Heart right ventricle (tissue), 16 donors: ENCODE data around the gene OR5AP2. TPM values are rescaled to one million over a fixed set of nuclear protein-coding genes. Genes with fewer than 3 reads are reported as not detected.
"Not testable (repeated sequence)": the region's sequence is repeated elsewhere in the genome, so short reads cannot be mapped to it uniquely, and the experiment has no call there.

Source experiments
- ATAC-seq, 8 donors: fragments of 200-7000 bp; cut with Tn5 transposase; one replicate each; pipeline ENCODE4 v1.9.1; 2020; ENCODE audit warnings: mild to moderate bottlenecking in 8 of 8, moderate library complexity in 8 of 8, moderate number of reproducible peaks in 1 of 8
- DNase-seq, 2 donors: peaks; one replicate each; pipeline ENCODE4 v3.0.0-alpha.2; 2020
- H3K27ac ChIP-seq, 10 donors: fragments of 200-600 bp; sonication (generic) in 2 of 10; one replicate each; pipeline versions ENCODE4 v1.5.0 to v1.8.0; 2020 to 2022; ENCODE audit warnings: mild to moderate bottlenecking in 3 of 10
- H3K27me3 ChIP-seq, 7 donors: fragments of 200-600 bp; one replicate each; pipeline ENCODE4 v1.8.0; 2021 to 2022; ENCODE audit warnings: mild to moderate bottlenecking in 2 of 7
- H3K36me3 ChIP-seq, 9 donors: fragments of 200-600 bp; sonication (generic) in 1 of 9; one replicate each; pipeline versions ENCODE4 v1.5.0 to v1.8.0; 2020 to 2022; ENCODE audit warnings: mild to moderate bottlenecking in 2 of 9
- H3K4me1 ChIP-seq, 9 donors: fragments of 200-600 bp; sonication (generic) in 1 of 9; one replicate each; pipeline versions ENCODE4 v1.5.0 to v1.8.0; 2020 to 2022; ENCODE audit warnings: mild to moderate bottlenecking in 4 of 9
- H3K4me3 ChIP-seq, 10 donors: fragments of 200-600 bp; sonication (generic) in 2 of 10; one replicate each; pipeline versions ENCODE4 v1.5.0 to v1.8.0; 2020 to 2022; ENCODE audit warnings: mild to moderate bottlenecking in 7 of 10, moderate library complexity in 2 of 10
- H3K9me3 ChIP-seq, 11 donors: fragments of 200-600 bp in 10 of 11; sonication (generic) in 2 of 11; one replicate each; pipeline versions ENCODE4 v1.5.0 to v1.8.0; 2013 to 2022; ENCODE audit warnings: mild to moderate bottlenecking in 2 of 11, control low read depth in 1 of 11, moderate library complexity in 1 of 11
- CTCF ChIP-seq, 9 donors: fragments of 200-600 bp; sonication (generic) in 2 of 9; IDR thresholded peaks; one replicate each; pipeline versions ENCODE4 v1.5.0 to v1.8.0; 2021 to 2022; ENCODE audit warnings: antibody characterized with exemption in 9 of 9, mild to moderate bottlenecking in 5 of 9, moderate library complexity in 1 of 9
- WGBS, 2 donors: extraction: QIAGEN DNeasy Blood & Tissue Kit; methylation state at CpG; one replicate each; pipeline ENCODE4 v1.1.7; 2013; ENCODE audit warnings: inconsistent platforms in 1 of 2; 5-methylcytosine and 5-hydroxymethylcytosine counted together
- intact Hi-C, 10 donors: fragments of 100-400 bp; cut with DNase I; formaldehyde crosslinking; loops; one replicate each; pipeline versions ENCODE4 v1.11.1 to v1.14.2; 2022
- long read RNA-seq, 3 donors: library from polyadenylated mRNA; unstranded; transcript quantifications; one replicate each; pipeline ENCODE4 v2.0.0, GENCODE V29; 2020 to 2021
- polyA plus RNA-seq, 2 donors: library from polyadenylated mRNA; stranded (reverse); fragments of 200-250 nt; gene quantifications; one replicate each; pipeline ENCODE4 v1.2.3, GENCODE V29; 2013
- total RNA-seq, 10 donors: library from RNA; stranded (reverse); fragmentation: NEBNext Ultra II Directional in 3 of 10; extraction: Animal tissue kit (Norgen Biotek cat#: 25700) in 3 of 10; gene quantifications; one replicate each; pipeline versions ENCODE4 v1.2.1 to v1.2.4, GENCODE V29; 2021 to 2023
- donor health status: Arrhythmogenic right ventricular cardiomyopathy.
- donor health status: ischemic (EF 13 %, LVEDD 7.1; RV severe dilation, severe dysfunction).
- donor health status: healthy with polysubstance abuse.
- donor health status: DM: no; HTN: yes; CAD: no.
- donor health status: DM: no; HTN: no; CAD: no.
- donor health status: ischemic (EF 25% LVEDD 6.9; RV normal size, moderate dysfunction).
- donor health status: ischemic (EF 25% LVEDD 5.7; RV mildly dilated, moderate dysfunction).
- donor health status: healthy.
- donor health status: DM: yes; HTN: yes; CAD: no.
- donor health status: Ischemic cardiomyopathy.
- donor health status: ischemic (EF 35%, LVEDD 5.7; RV mildly dilated, moderate dysfunction).
- donor health status: nonischemic (EF 11% LVEDD 7.7; RV severe dilation, severe dysfunction).
- donor health status: DM: yes; HTN: yes; CAD: no.
- donor health status: PGD.
- donor health status: ischemic (EF 29% LVEDD 5.4; RV normal size, mild dysfunction).
- donor health status: nonischemic (EF 23%, LVEDD 6.1; RV moderate dilation, normal function).

The OR5AP2 gene
- total RNA-seq (not detected), polyA plus RNA-seq (not detected)
- long read RNA-seq, donor 1: 0 reads
- long read RNA-seq, donor 2: 0 reads
- long read RNA-seq, donor 3: 0 reads

- Histone ChIP-seq H3K4me3 (no peak within 1 kb of the TSS), H3K9me3 (peaks cover 0 to 4% (median 0%) of the 10 kb centered on the region in 11 donors), H3K4me1 (no peaks in the 10 kb centered on the region), H3K36me3 (no peaks in the 10 kb centered on the region), H3K27ac (no peak within 1 kb of the TSS), H3K27me3 (peaks cover 0 to 3% (median 0%) of the 10 kb centered on the region in 7 donors)
- no peak for ATAC-seq
- intact Hi-C loops: no loop called here
- no peak for TF ChIP-seq CTCF (IDR thresholded peaks at IDR 0.05)
- DNase-seq: no peak
- WGBS, 2 donors: 72 to 82% methylated on average over 2 of the region's 2 CpGs
Observed at GRCh38 chr11:56642339-56642738, at the start of gene OR5AP2. Gene OR5AP2 (minus strand): TSS chr11:56642439. CDS start chr11:56642439, 0 bp downstream.

DNA sequence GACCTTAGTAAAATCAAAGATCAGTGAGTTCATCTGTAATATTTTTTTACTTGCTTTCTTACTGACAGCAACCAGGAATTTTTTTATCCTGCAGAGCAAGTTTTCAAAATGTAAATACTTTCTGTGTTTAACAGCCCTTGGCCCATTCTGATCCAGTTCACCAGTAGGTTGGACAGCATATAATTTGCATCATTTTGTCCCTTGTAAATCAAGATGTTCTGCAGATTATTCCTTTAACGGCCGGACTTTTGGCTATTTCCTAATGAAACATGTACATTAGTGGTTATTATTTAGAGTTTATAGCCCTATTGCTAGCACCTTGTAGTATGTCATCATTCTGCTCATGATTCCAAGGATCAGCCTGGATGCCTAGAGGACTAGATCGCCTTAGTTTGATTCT, 48.9 kb upstream of the OR5AP2 start:
- H3K9me3 ChIP-seq, ATAC-seq, H3K36me3 ChIP-seq, intact Hi-C loops, H3K27ac ChIP-seq, H3K27me3 ChIP-seq, H3K4me3 ChIP-seq, DNase-seq, H3K4me1 ChIP-seq: not testable (repeated sequence)
- 85 to 89% methylated on average over 3 of the region's 3 CpGs for WGBS, 2 donors

DNA sequence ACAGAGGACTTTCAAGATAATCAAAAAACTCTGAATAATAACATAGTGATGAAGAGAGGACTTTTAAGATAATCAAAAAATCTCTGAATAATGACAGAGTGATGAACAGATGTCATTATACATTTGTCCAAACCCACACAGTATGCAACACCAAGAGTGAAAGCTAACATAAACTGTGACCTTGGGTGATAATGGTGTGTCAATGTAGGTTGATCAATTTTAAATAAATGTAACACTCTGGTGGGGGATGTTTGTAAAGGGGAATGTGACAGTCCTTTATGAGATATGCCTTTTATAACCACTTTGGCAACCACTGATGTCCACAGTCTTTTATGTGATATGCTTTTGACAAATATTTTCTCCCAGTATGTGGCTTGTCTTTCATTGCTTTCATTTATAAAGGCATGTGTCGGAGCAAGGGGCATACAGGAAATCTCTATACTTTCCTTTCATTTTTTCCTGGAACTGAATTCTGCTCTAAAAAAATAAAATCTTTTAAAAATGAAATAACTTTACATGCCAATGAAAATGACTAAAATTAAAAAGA, 46.4 kb upstream of the OR5AP2 start:
- Histone ChIP-seq H3K27ac (no peak overlapping the region), H3K36me3 (no peaks in the 10 kb centered on the region), H3K4me3 (no peak overlapping the region), H3K4me1 (no peaks in the 10 kb centered on the region), H3K27me3 (no peaks in the 10 kb centered on the region), H3K9me3 (no peaks in the 10 kb centered on the region)
- intact Hi-C loops: loop anchor here in 1 of 10 donors (10.0 kb wide), 1 partner anchor 56 kb away; the partner anchor contains the start of gene OR9G4
- WGBS, 2 donors: 61 to 69% methylated on average over 1 of the region's 1 CpG
- no peak for TF ChIP-seq CTCF (IDR thresholded peaks at IDR 0.05)
- ATAC-seq (no peak), DNase-seq (no peak)

- intact Hi-C loops: no loop called here
- ATAC-seq: no peak
- WGBS, 2 donors: 77 to 83% methylated on average over 2 of the region's 2 CpGs
- no peak overlapping the region for H3K27ac ChIP-seq
- H3K36me3 ChIP-seq: no peaks in the 10 kb centered on the region
- no peak for TF ChIP-seq CTCF (IDR thresholded peaks at IDR 0.05)
- no peaks in the 10 kb centered on the region for H3K4me1 ChIP-seq
- no peaks in the 10 kb centered on the region for H3K27me3 ChIP-seq
- H3K4me3 ChIP-seq: no peak overlapping the region
- no peak for DNase-seq
- peaks cover 0 to 3% (median 0%) of the 10 kb centered on the region in 11 donors for H3K9me3 ChIP-seq
Observed at GRCh38 chr11:56670984-56671383, 28.7 kb upstream of the OR5AP2 start.

DNA sequence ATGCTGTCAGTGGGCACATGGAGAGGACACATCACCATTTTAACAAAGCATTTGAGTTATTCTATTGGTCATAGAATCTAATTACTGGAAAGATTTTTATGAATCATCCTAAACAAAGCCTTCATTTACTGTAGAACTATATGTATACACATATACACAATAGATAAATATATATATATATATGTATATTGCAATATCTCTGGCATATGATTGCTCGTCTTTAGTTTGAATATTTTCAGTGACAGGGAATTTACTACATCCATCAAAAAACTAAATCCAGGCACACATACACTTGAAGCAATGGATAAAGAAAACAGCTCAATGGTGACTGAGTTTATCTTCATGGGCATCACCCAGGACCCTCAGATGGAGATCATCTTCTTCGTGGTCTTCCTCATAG, 21.1 kb upstream of the OR5AP2 start, which contains the start of gene OR5AR1:
Gene OR5AR1 (plus strand): TSS at position 301 of the 400 bp plus-strand sequence. CDS start 0 bp downstream, at position 301.
- intact Hi-C loops: no loop called here
- H3K4me3 ChIP-seq: no peak within 1 kb of the TSS
- DNase-seq: no peak
- no peak for TF ChIP-seq CTCF (IDR thresholded peaks at IDR 0.05)
- no peaks in the 10 kb centered on the region for H3K36me3 ChIP-seq
- H3K27me3 ChIP-seq: no peaks in the 10 kb centered on the region
- H3K4me1 ChIP-seq: no peaks in the 10 kb centered on the region
- no peak for ATAC-seq
- H3K27ac ChIP-seq: no peak within 1 kb of the TSS
- WGBS, 2 donors: 68 to 69% methylated on average over 2 of the region's 2 CpGs
- H3K9me3 ChIP-seq: peaks cover 0 to 7% (median 0%) of the 10 kb centered on the region in 11 donors
